GM21717 (cell line): ENCODE data around the gene GABARAP.

ENCODE experiments used
- ATAC-seq: cut with Tn5 transposase; IDR thresholded peaks from one replicate; pipeline ENCODE4 v1.9.1; 2021; ENCODE audit warnings: mild to moderate bottlenecking, moderate library complexity; ENCODE audit not compliant: unreplicated experiment

Gene GABARAP

GRCh38 chr17:7208754-7209460 is 33.3 kb downstream of the GABARAP start:
- ATAC-seq, result no peak

GRCh38 chr17:7208027-7208571 is 34.1 kb downstream of the GABARAP start:
- no peak for ATAC-seq

DNA sequence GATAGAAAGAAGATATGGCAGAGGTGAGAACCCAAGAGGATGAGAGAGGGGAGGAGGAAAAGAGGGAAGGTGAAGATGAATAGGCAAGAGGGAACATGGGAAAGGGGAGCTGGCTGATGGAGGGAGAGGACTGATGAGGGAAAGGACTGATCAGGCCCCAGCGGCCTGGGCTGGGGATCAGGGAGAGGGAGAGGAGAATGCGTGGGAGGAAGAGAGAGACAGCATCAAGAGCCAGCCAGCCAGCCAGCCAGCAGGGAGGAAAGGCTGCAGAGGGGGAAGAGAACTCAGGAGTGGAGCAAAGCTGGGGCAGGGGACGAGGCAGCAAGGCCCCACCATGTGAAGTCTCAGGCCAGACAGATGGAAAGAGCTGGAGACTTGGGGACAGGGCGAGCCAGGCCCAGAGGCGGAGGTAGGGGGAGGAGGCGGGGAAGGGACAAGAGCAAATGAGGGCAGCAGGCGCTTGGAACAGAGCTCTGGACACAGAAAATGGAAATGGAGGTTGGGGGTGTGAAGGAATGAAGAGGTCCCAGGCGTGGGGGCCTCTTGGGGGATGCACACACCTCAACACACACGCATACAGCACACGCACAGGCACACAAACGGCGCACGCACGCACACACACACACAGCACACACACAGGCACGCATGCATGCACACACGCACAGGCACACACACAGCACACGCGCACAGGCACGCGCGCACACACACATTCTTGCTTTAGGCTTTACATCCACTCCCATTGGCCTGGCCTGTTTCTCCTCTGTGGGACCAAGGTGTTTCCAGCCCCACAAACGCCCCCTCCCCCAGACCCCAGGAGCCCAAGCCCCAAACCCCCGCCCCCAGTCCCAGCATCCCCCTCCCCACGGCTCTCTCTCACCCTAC is 34.9 kb downstream of the GABARAP start:
- no peak for ATAC-seq

- ATAC-seq, result no peak
These were observed 36.7 kb downstream of the GABARAP start for GRCh38 chr17:7205561-7205960.

GRCh38 chr17:7204828-7205461 is 37.3 kb downstream of the GABARAP start:
- peak; percentile 67 for ATAC-seq

GRCh38 chr17:7204336-7204735 is 37.9 kb downstream of the GABARAP start:
- ATAC-seq, result no peak

DNA sequence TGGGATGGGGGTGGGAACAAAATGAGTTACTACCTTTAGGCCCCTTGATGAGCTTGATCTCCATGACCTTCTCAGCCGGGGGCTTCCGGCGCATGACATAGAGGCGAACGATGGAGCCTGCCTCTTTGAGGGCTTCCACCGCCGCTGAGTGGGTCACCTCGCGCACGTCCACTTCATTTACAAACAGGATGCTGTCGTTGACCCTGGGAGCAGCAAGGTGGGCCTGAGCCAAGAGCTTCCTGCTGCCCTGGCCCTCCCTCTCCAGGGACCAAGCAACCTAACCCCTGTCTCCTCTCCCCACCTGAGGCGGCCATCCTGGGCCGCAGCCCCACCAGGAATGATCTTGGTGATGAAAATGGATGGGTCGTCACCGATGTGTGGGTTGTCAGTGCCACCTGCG is 38.9 kb downstream of the GABARAP start:
- no peak for ATAC-seq

DNA sequence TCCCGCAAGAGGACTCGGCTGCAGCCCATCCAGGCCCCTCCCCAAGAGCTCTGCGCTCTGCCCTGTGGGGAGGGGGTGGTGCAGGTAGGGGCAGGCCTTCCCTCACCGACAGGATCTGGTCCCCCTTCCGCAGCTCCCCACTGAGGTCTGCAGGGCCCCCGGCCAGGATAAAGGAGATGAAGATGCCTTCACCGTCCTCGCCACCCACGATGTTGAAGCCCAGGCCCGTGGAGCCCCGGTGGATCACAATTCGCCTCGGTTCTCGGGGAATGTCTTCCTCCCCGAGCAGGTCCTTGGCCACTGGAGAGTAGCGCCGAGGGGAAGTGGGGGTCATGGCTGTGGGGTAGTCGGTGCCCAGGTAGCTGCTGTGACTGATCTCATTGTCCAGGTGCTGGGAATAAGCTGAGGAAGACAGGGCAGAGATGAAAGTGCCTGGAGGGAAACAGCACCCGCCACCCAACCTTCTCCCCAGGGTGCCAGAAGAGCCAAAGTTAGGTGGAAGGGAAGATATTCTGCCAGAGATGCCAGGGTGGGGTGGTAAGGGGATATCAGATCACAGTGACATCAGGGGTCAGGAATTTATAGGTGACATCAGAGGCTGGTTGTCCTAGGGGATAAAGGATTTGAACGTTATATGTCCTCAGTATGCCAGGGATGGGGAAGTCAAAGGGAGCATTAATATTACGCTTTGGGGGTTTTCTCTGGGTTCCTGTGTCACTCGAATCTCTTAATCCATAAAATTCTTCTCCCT is 45.4 kb downstream of the GABARAP start:
- ATAC-seq, result no peak

DNA sequence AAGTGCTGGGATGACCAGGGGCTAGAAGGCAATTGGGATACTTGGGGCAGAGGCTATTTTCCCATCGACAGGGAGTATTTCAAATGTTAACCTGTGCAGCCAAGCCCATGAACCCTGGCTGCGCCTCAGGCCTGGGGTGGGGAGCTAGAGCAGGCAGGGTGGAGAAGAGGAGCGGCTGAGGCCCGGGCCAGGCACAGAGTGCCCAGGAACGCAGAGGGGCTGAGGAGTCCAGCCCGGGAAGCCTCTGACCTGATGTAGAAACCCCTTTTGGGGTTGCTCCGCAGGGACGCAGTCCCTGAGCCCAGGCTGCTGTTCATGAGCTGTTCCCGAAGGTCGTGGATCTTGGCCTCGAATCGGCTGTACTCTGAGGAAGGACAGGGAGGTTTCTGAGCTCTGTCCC is 46.3 kb downstream of the GABARAP start:
- no peak for ATAC-seq

- no peak for ATAC-seq
These were observed 49.8 kb downstream of the GABARAP start for GRCh38 chr17:7192271-7192937.

DNA sequence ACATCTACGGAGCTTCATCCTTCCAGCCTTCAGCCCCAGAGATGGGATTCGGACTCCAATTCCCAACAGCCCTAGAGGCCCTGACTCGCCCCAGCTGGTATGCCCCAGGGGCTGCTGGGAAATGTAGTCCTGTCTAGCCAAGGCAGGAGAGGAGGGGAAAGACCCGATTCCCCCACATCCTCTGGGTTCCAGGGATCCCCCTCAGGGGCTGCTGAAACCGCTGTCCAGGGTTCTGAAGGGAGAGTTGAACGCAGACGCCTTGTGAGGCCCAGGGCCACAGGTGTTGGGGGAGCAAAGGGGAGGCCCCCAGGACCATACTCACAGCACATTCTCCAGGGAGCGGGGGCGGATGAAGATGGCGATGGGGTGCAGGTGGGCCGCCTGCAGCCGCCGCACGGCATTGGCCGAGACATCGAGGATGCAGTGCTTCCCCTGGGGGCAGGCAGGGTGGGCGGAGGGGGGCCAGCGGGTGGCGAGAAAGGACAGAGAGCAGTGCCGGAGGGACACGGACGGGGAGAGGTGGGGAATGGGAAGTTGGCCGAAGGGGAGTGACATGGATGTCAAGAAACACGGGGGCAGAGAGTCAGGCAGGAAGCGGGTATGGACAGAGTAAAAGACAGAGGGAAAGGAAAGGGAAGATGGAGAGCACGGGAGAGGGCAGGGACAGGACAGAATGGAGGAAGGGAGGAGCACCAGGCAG is 50.5 kb downstream of the GABARAP start:
- no peak for ATAC-seq

- ATAC-seq, result no peak
These were observed 51.2 kb downstream of the GABARAP start for GRCh38 chr17:7191069-7191468.

GRCh38 chr17:7190276-7190917 is 51.9 kb downstream of the GABARAP start:
- no peak for ATAC-seq
